Spleen (tissue), 11 donors: ENCODE results near the gene USPL1. TPM values are rescaled to one million over a fixed set of nuclear protein-coding genes. Genes with fewer than 3 reads are reported as not detected.
A peak's percentile ranks its signal among the peaks of the same experiment; 100 is the strongest.

Source experiments
- DNase-seq: peaks from one replicate; pipeline ENCODE4 v3.0.0-alpha.2; 2020
- H3K27ac ChIP-seq, 8 donors: fragments of 200-600 bp; sonication (generic) in 7 of 8; 1 replicate in 4 of 8; 2 replicates in 4 of 8; pipeline versions ENCODE4 v1.5.0 to v1.8.0; 2016 to 2021; ENCODE audit warnings: inconsistent platforms in 4 of 8, mild to moderate bottlenecking in 4 of 8, moderate library complexity in 1 of 8
- H3K27me3 ChIP-seq, 7 donors: fragments of 200-600 bp; sonication (generic) in 6 of 7; replicated peaks in 1 of 7; 1 replicate in 4 of 7; 2 replicates in 3 of 7; pipeline versions ENCODE4 v1.5.0 to v1.8.0; 2016 to 2021; ENCODE audit warnings: inconsistent platforms in 3 of 7, mild to moderate bottlenecking in 1 of 7
- H3K36me3 ChIP-seq, 6 donors: fragments of 200-600 bp; sonication (generic) in 5 of 6; 1 replicate in 4 of 6; 2 replicates in 2 of 6; pipeline versions ENCODE4 v1.5.0 to v1.8.0; 2016 to 2021; ENCODE audit warnings: inconsistent platforms in 2 of 6
- H3K4me1 ChIP-seq, 6 donors: fragments of 200-600 bp; sonication (generic) in 5 of 6; 1 replicate in 3 of 6; 2 replicates in 3 of 6; pipeline versions ENCODE4 v1.5.0 to v1.8.0; 2016 to 2021; ENCODE audit warnings: inconsistent platforms in 3 of 6
- H3K4me3 ChIP-seq, 8 donors: fragments of 200-600 bp; sonication (generic) in 7 of 8; 1 replicate in 4 of 8; 2 replicates in 4 of 8; pipeline versions ENCODE4 v1.5.0 to v1.8.0; 2016 to 2021; ENCODE audit warnings: inconsistent platforms in 4 of 8, mild to moderate bottlenecking in 4 of 8, moderate library complexity in 2 of 8
- H3K9me3 ChIP-seq, 8 donors: fragments of 200-600 bp; sonication (generic) in 7 of 8; 1 replicate in 4 of 8; 2 replicates in 4 of 8; pipeline versions ENCODE4 v1.5.0 to v1.8.0; 2016 to 2021; ENCODE audit warnings: inconsistent platforms in 4 of 8
- CTCF ChIP-seq, 11 experiments: fragments of 200-600 bp in 7 of 11; fragments of 450-650 bp in 4 of 11; sonication (generic) in 4 of 11; IDR thresholded peaks in 8 of 11; conservative IDR thresholded peaks in 3 of 11; 1 replicate in 7 of 11; 2 replicates in 4 of 11; pipeline versions ENCODE4 v1.4.0 to v1.8.0; 2016 to 2021; ENCODE audit warnings: antibody characterized with exemption in 11 of 11, inconsistent platforms in 4 of 11, mild to moderate bottlenecking in 1 of 11
- POLR2A ChIP-seq, 3 donors: fragments of 450-650 bp; IDR thresholded peaks; one replicate each; pipeline ENCODE4 v1.5.1; 2017; ENCODE audit warnings: antibody characterized with exemption in 3 of 3, mild to moderate bottlenecking in 1 of 3
- POLR2AphosphoS5 ChIP-seq, 3 donors: sonication (generic); formaldehyde crosslinking; IDR thresholded peaks; one replicate each; pipeline ENCODE4 v1.5.1; 2017; ENCODE audit warnings: antibody characterized with exemption in 3 of 3
- WGBS, 5 donors: extraction: QIAGEN DNeasy Blood & Tissue Kit in 3 of 5; methylation state at CpG; one replicate each; pipeline versions ENCODE4 v1.1.5 to v1.1.7; 2013 to 2018; 5-methylcytosine and 5-hydroxymethylcytosine counted together
- intact Hi-C: fragments of 100-400 bp; cut with DNase I; formaldehyde crosslinking; loops from one replicate; pipeline ENCODE4 v1.15.0; 2023; ENCODE audit warnings: low total_unique reads
- polyA plus RNA-seq, 3 donors: library from polyadenylated mRNA; stranded (reverse); fragments of 200-250 nt; gene quantifications; one replicate each; pipeline ENCODE4 v1.2.1, GENCODE V29; 2013
- total RNA-seq, 7 donors: library from RNA; depleted of rRNA in 3 of 7; stranded (reverse); fragments of >200 nt in 3 of 7; fragmentation: NEBNext Ultra II Directional in 4 of 7; extraction: Animal tissue kit (Norgen Biotek cat#: 25700) in 4 of 7; gene quantifications; one replicate each; pipeline versions ENCODE4 v1.1.0 to v1.2.1, GENCODE V29; 2016 to 2021
- donor health status: healthy with polysubstance abuse.
- donor health status: DM: no; HTN: no; CAD: no; lungs with moderate emphysema.
- donor health status: DM: no; HTN: no; CAD: no.
- donor health status: Bipolar disorder and iron deficiency.
- donor health status: healthy.
- donor health status: DM: no; HTN: no; CAD: no.
- donor health status: DM: yes; HTN: yes; CAD: no.

The USPL1 gene
- total and polyA plus RNA-seq, 10 donors: 11.7 to 42.2 (median 26.6) TPM

- no peak for TF ChIP-seq POLR2AphosphoS5 (IDR thresholded peaks at IDR 0.05)
- no peak for TF ChIP-seq CTCF (IDR thresholded peaks at IDR 0.05 in 8 of 11, conservative IDR thresholded peaks at IDR 0.05 in 3 of 11)
- no peak for TF ChIP-seq POLR2A (IDR thresholded peaks at IDR 0.05)
- Histone ChIP-seq H3K27me3 (no peaks in the 10 kb centered on the region), H3K36me3 (no peaks in the 10 kb centered on the region), H3K9me3 (no peaks in the 10 kb centered on the region), H3K27ac (no peak overlapping the region), H3K4me3 (no peak overlapping the region), H3K4me1 (peaks cover 4 to 45% (median 27%) of the 10 kb centered on the region in 6 donors)
- WGBS, 5 donors: 91 to 97% (median 96%) methylated on average over 4 of the region's 4 CpGs
- DNase-seq: no peak
- intact Hi-C loops: no loop called here
These were observed 49.3 kb downstream of the USPL1 start for GRCh38 chr13:30667014-30667413.

GRCh38 chr13:30668312-30668711 lies 50.6 kb downstream of the USPL1 start:
- DNase-seq: no peak
- Histone ChIP-seq H3K4me1 (peaks cover 4 to 39% (median 23%) of the 10 kb centered on the region in 6 donors), H3K27ac (no peak overlapping the region), H3K36me3 (no peaks in the 10 kb centered on the region), H3K4me3 (no peak overlapping the region), H3K27me3 (no peaks in the 10 kb centered on the region), H3K9me3 (no peaks in the 10 kb centered on the region)
- intact Hi-C loops: no loop called here
- 93 to 98% (median 96%) methylated on average over 4 of the region's 4 CpGs for WGBS, 5 donors
- TF ChIP-seq CTCF (IDR thresholded peaks at IDR 0.05 in 8 of 11, conservative IDR thresholded peaks at IDR 0.05 in 3 of 11) (no peak), POLR2AphosphoS5 (IDR thresholded peaks at IDR 0.05) (no peak), POLR2A (IDR thresholded peaks at IDR 0.05) (no peak)

GRCh38 chr13:30671271-30671815 lies 53.6 kb downstream of the USPL1 start:
- no peaks in the 10 kb centered on the region for H3K9me3 ChIP-seq
- H3K36me3 ChIP-seq: no peaks in the 10 kb centered on the region
- no peak for TF ChIP-seq POLR2AphosphoS5 (IDR thresholded peaks at IDR 0.05)
- TF ChIP-seq CTCF (IDR thresholded peaks at IDR 0.05 in 8 of 11, conservative IDR thresholded peaks at IDR 0.05 in 3 of 11): no peak
- TF ChIP-seq POLR2A (IDR thresholded peaks at IDR 0.05): no peak
- H3K27ac ChIP-seq: no peak overlapping the region
- no peak for DNase-seq
- H3K4me3 ChIP-seq: no peak overlapping the region
- H3K27me3 ChIP-seq: no peaks in the 10 kb centered on the region
- 86 to 95% (median 91%) methylated on average over 6 of the region's 6 CpGs for WGBS, 5 donors
- intact Hi-C loops: loop anchor here (10.0 kb wide), 1 partner anchor 57 kb away; the partner anchor contains the start of gene USPL1
- H3K4me1 ChIP-seq: peaks cover 0 to 33% (median 18%) of the 10 kb centered on the region in 6 donors

GRCh38 chr13:30673669-30674521 lies 56.2 kb downstream of the USPL1 start:
- peak; percentile 99 for DNase-seq
- Histone ChIP-seq H3K36me3 (no peaks in the 10 kb centered on the region), H3K4me3 (peak overlapping the region; percentile 23 to 75 (median 48)), H3K9me3 (no peaks in the 10 kb centered on the region), H3K4me1 (peaks cover 0 to 32% (median 18%) of the 10 kb centered on the region in 6 donors), H3K27me3 (no peaks in the 10 kb centered on the region), H3K27ac (peak overlapping the region; percentile 32 to 92 (median 84))
- intact Hi-C loops: loop anchor here (10.0 kb wide), 1 partner anchor 59 kb away; the partner anchor contains the start of gene USPL1
- peak; percentile 52 to 88 (median 81) for TF ChIP-seq CTCF (IDR thresholded peaks at IDR 0.05 in 8 of 11, conservative IDR thresholded peaks at IDR 0.05 in 3 of 11)
- peak; percentile 77 to 89 (median 82) for TF ChIP-seq POLR2AphosphoS5 (IDR thresholded peaks at IDR 0.05)
- no peak for TF ChIP-seq POLR2A (IDR thresholded peaks at IDR 0.05)
- WGBS, 5 donors: 1 to 2% (median 1%) methylated on average over 49 to 72 of the region's 72 CpGs
